ENCODE results near the gene DLG2. TPM values are rescaled to one million over a fixed set of nuclear protein-coding genes. Genes with fewer than 3 reads are reported as not detected.

Gene DLG2
- total and polyA plus RNA-seq, 9 of the 15 experiments (the other 6 are each of a cell fraction or from before 2014, with no cell fraction given), result 0.52 to 1.6 (median 0.95) TPM

DNA sequence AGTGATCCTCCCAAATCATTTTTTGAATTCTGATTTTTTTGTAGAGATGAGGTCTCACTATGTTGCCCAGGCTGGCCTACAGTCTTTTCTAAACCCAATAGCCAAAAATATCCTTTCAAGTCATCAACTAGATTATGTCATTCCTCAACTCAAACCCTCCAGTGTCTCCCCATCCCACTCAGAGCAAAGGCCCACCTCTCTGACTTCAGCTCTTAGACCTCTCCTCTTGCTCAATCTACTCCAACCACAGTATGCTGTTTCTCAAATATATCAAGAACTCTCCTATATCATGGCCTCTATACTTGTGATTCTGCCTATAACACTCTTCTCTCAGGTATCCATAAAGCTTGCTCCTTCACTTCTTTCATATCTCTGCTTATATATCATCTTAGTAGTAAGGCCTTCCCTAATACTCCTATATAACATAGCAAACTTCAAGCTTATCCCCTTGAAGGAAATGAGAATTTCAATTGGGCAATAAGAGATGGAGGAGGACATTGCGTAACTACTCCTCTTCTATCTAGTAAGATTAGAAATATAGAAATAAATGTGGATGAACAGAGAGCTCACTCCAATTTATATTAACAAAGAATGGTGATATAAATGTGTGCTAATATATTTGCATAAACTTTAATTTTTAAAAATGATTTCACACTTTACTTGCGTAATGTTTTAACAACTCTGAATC is 24.5 kb downstream of the DLG2 start:
- intact Hi-C loops (cut with micrococcal nuclease) (no loop called here), in situ Hi-C loops (cut with MboI) (loop anchor here (10.0 kb wide), 1 partner anchor 692 kb away; no protein-coding TSS in a partner anchor)
- Histone ChIP-seq H3K9ac (ENCODE audit: insufficient read depth in 1 of 2, low read depth in 2 of 2, low read length in 2 of 2) (no peak overlapping the region), H3K27me3 (ENCODE audit: control insufficient read depth in 2 of 2, insufficient read depth in 2 of 2, low read length in 2 of 2) (no peaks in the 10 kb centered on the region), H3K4me2 (ENCODE audit: insufficient read depth, low read length) (no peak overlapping the region), H3K9me1 (ENCODE audit: control insufficient read depth, insufficient read depth, low read length) (no peaks in the 10 kb centered on the region), H3K27ac (ENCODE audit: extremely low read depth, low read depth, low read length) (no peak overlapping the region), H3K79me2 (ENCODE audit: control insufficient read depth, insufficient read depth, low read length) (no peaks in the 10 kb centered on the region), H4K20me1 (replicated peaks; ENCODE audit: control insufficient read depth, insufficient read depth, low read length) (no peaks in the 10 kb centered on the region), H3K9me3 (replicated peaks; ENCODE audit: control insufficient read depth, insufficient read depth, low read depth, low read length) (0 out of 2 replicates have a peak, but pooled peaks cover 4% of the 10 kb centered on the region), H3K4me3 (no peak overlapping the region), H3K36me3 (ENCODE audit: control insufficient read depth, insufficient read depth, low read length) (no peaks in the 10 kb centered on the region), H2AFZ (ENCODE audit: low read depth, low read length) (no peak overlapping the region), H3K4me1 (replicated peaks in 1 of 2; ENCODE audit: control insufficient read depth in 2 of 2, insufficient read depth in 2 of 2, low read length in 2 of 2) (no peaks in the 10 kb centered on the region; a peak in 2 of 5 replicates)
- WGBS (ENCODE audit: insufficient coverage, low coverage, missing lambda C conversion rate), result 39% methylated on average over 2 of the region's 2 CpGs
- no TSS peak for BruUV-seq (replicated peaks)
- ChIA-PET CTCF (ENCODE audit: low intra/inter-chr PET ratio) (no interaction called here), POLR2A (no interaction called here)
- DNase-seq (ENCODE audit: extremely low read depth in 1 of 4, low spot score in 3 of 4) (no peak), ATAC-seq (no peak), FAIRE-seq (no peak)
- TF ChIP-seq CREBBP (IDR thresholded peaks at IDR 0.05; ENCODE audit: low read depth, low read length), result no peak
- TF ChIP-seq CEBPG (CRISPR knock-in tag; IDR thresholded peaks at IDR 0.05), result no peak
- peak; percentile 77 to 91 for TF ChIP-seq CEBPG (tag; conservative IDR thresholded peaks at IDR 0.05 in 1 of 2, IDR thresholded peaks at IDR 0.05 in 1 of 2)
- TF ChIP-seq MCM3 (IDR thresholded peaks at IDR 0.05), result no peak
- TF ChIP-seq CEBPB (tag; IDR thresholded peaks at IDR 0.05), result peak; percentile 91
- TF ChIP-seq KAT2B (IDR thresholded peaks at IDR 0.05; ENCODE audit: low read depth, low read length), result no peak
- TF ChIP-seq ZFP30 (CRISPR knock-in tag; IDR thresholded peaks at IDR 0.05; ENCODE audit: borderline replicate concordance), result no peak

Data from K562 (cell line).